ENCODE data around the gene MYL9. TPM values are rescaled to one million over a fixed set of nuclear protein-coding genes. Genes with fewer than 3 reads are reported as not detected.

MYL9 gene
- total RNA-seq, 5 donors from 2014 or later (not counting 1 experiment from before 2014, with no cell fraction given): 1.3 to 2.8 (median 1.7) TPM; not detected in 1

GRCh38 chr20:36548704-36549627, 7.6 kb downstream of the MYL9 start:
- DNase-seq (no peak), ATAC-seq (replicated peaks in 1 of 4) (no peak)
- H3K4me3 Mint-ChIP-seq: no peak overlapping the region
- no peak overlapping the region for H3K4me3 ChIP-seq (ENCODE audit: control insufficient read depth in 1 of 2, extremely low read depth in 1 of 2, low read length in 1 of 2)
- H3K27me3 ChIP-seq (replicated peaks in 1 of 2; ENCODE audit: control insufficient read depth in 2 of 2, extremely low read depth in 1 of 2, insufficient read depth in 2 of 2, low read length in 1 of 2): peaks cover 0 to 2% of the 10 kb centered on the region in 2 experiments
- POLR2A ChIA-PET: no interaction called here
- 84% methylated on average over 15 of the region's 23 CpGs for WGBS (ENCODE audit: insufficient coverage)
- CTCF ChIA-PET: no interaction called here
- no peak overlapping the region for H3K27ac Mint-ChIP-seq
- H3K9me3 Mint-ChIP-seq: no peaks in the 10 kb centered on the region
- no peaks in the 10 kb centered on the region for H3K4me1 ChIP-seq (ENCODE audit: control insufficient read depth in 1 of 2, extremely low read depth in 1 of 2, insufficient read depth in 2 of 2, low read length in 2 of 2)
- H3K36me3 Mint-ChIP-seq: no peaks in the 10 kb centered on the region
- no peaks in the 10 kb centered on the region for H3K9me3 ChIP-seq
- H3K4me1 Mint-ChIP-seq: no peaks in the 10 kb centered on the region
- no peaks in the 10 kb centered on the region for H3K27me3 Mint-ChIP-seq
- H3K27ac ChIP-seq (ENCODE audit: low read length): no peak overlapping the region
- H3K36me3 ChIP-seq (ENCODE audit: control insufficient read depth in 2 of 2, extremely low read depth in 1 of 2, insufficient read depth in 1 of 2, low read length in 1 of 2): no peaks in the 10 kb centered on the region

GRCh38 chr20:36549628-36549941, 8.3 kb downstream of the MYL9 start:
- Mint-ChIP-seq H3K9me3 (no peaks in the 10 kb centered on the region), H3K27me3 (no peaks in the 10 kb centered on the region), H3K4me1 (no peaks in the 10 kb centered on the region), H3K36me3 (no peaks in the 10 kb centered on the region), H3K4me3 (no peak overlapping the region), H3K27ac (no peak overlapping the region)
- ATAC-seq (replicated peaks in 1 of 4) (no peak), DNase-seq (no peak)
- H3K4me3 ChIP-seq (ENCODE audit: control insufficient read depth in 1 of 2, extremely low read depth in 1 of 2, low read length in 1 of 2): no peak overlapping the region
- ChIA-PET POLR2A (interaction anchor here in 1 of 2 donors (0.5 kb wide), 1 partner anchor 162 kb away, joined by 3 read pairs; no protein-coding TSS in a partner anchor), CTCF (no interaction called here)
- WGBS (ENCODE audit: insufficient coverage): no CpG with 5 or more reads among the region's 9 CpGs
- no peaks in the 10 kb centered on the region for H3K36me3 ChIP-seq (ENCODE audit: control insufficient read depth in 2 of 2, extremely low read depth in 1 of 2, insufficient read depth in 1 of 2, low read length in 1 of 2)
- no peak overlapping the region for H3K27ac ChIP-seq (ENCODE audit: low read length)
- no peaks in the 10 kb centered on the region for H3K4me1 ChIP-seq (ENCODE audit: control insufficient read depth in 1 of 2, extremely low read depth in 1 of 2, insufficient read depth in 2 of 2, low read length in 2 of 2)
- H3K27me3 ChIP-seq (replicated peaks in 1 of 2; ENCODE audit: control insufficient read depth in 2 of 2, extremely low read depth in 1 of 2, insufficient read depth in 2 of 2, low read length in 1 of 2): peaks cover 0 to 2% of the 10 kb centered on the region in 2 experiments
- H3K9me3 ChIP-seq: no peaks in the 10 kb centered on the region

- Histone ChIP-seq H3K36me3 (ENCODE audit: control insufficient read depth in 2 of 2, extremely low read depth in 1 of 2, insufficient read depth in 1 of 2, low read length in 1 of 2) (no peaks in the 10 kb centered on the region), H3K4me3 (ENCODE audit: control insufficient read depth in 1 of 2, extremely low read depth in 1 of 2, low read length in 1 of 2) (no peak overlapping the region), H3K27me3 (replicated peaks in 1 of 2; ENCODE audit: control insufficient read depth in 2 of 2, extremely low read depth in 1 of 2, insufficient read depth in 2 of 2, low read length in 1 of 2) (peaks cover 0 to 2% of the 10 kb centered on the region in 2 experiments), H3K9me3 (no peaks in the 10 kb centered on the region), H3K4me1 (ENCODE audit: control insufficient read depth in 1 of 2, extremely low read depth in 1 of 2, insufficient read depth in 2 of 2, low read length in 2 of 2) (no peaks in the 10 kb centered on the region), H3K27ac (ENCODE audit: low read length) (no peak overlapping the region)
- WGBS (ENCODE audit: insufficient coverage): 84% methylated on average over 13 of the region's 16 CpGs
- CTCF ChIA-PET: no interaction called here
- Mint-ChIP-seq H3K9me3 (no peaks in the 10 kb centered on the region), H3K36me3 (no peaks in the 10 kb centered on the region), H3K4me1 (peaks cover 0 to 1% (median 0%) of the 10 kb centered on the region in 3 donors), H3K27ac (no peak overlapping the region), H3K4me3 (no peak overlapping the region), H3K27me3 (no peaks in the 10 kb centered on the region)
- no peak for ATAC-seq (replicated peaks in 1 of 4)
- POLR2A ChIA-PET: interaction anchor here in 1 of 2 donors (0.5 kb wide), 1 partner anchor 161 kb away, joined by 3 read pairs; no protein-coding TSS in a partner anchor
- DNase-seq: no peak
These were observed 8.8 kb downstream of the MYL9 start for GRCh38 chr20:36549942-36550789.

GRCh38 chr20:36550790-36551299, 9.5 kb downstream of the MYL9 start:
- 80% methylated on average over 7 of the region's 15 CpGs for WGBS (ENCODE audit: insufficient coverage)
- Mint-ChIP-seq H3K27ac (no peak overlapping the region), H3K27me3 (no peaks in the 10 kb centered on the region), H3K4me1 (peaks cover 0 to 5% (median 0%) of the 10 kb centered on the region in 3 donors), H3K4me3 (no peak overlapping the region), H3K36me3 (no peaks in the 10 kb centered on the region), H3K9me3 (no peaks in the 10 kb centered on the region)
- peaks cover 0 to 2% of the 10 kb centered on the region in 2 experiments for H3K27me3 ChIP-seq (replicated peaks in 1 of 2; ENCODE audit: control insufficient read depth in 2 of 2, extremely low read depth in 1 of 2, insufficient read depth in 2 of 2, low read length in 1 of 2)
- POLR2A ChIA-PET: no interaction called here
- H3K4me3 ChIP-seq (ENCODE audit: control insufficient read depth in 1 of 2, extremely low read depth in 1 of 2, low read length in 1 of 2): no peak overlapping the region
- ATAC-seq (replicated peaks in 1 of 4) (no peak), DNase-seq (no peak)
- no peak overlapping the region for H3K27ac ChIP-seq (ENCODE audit: low read length)
- no peaks in the 10 kb centered on the region for H3K36me3 ChIP-seq (ENCODE audit: control insufficient read depth in 2 of 2, extremely low read depth in 1 of 2, insufficient read depth in 1 of 2, low read length in 1 of 2)
- no peaks in the 10 kb centered on the region for H3K4me1 ChIP-seq (ENCODE audit: control insufficient read depth in 1 of 2, extremely low read depth in 1 of 2, insufficient read depth in 2 of 2, low read length in 2 of 2)
- no peaks in the 10 kb centered on the region for H3K9me3 ChIP-seq
- CTCF ChIA-PET: interaction anchor here in 1 of 2 donors (0.6 kb wide), 1 partner anchor 17 kb away, joined by 3 read pairs; no protein-coding TSS in a partner anchor

GRCh38 chr20:36555248-36555647, 13.9 kb downstream of the MYL9 start:
- H3K4me1 Mint-ChIP-seq: peaks cover 8 to 13% (median 8%) of the 10 kb centered on the region in 3 donors
- Histone ChIP-seq H3K27me3 (replicated peaks in 1 of 2; ENCODE audit: control insufficient read depth in 2 of 2, extremely low read depth in 1 of 2, insufficient read depth in 2 of 2, low read length in 1 of 2) (peaks cover 0 to 2% of the 10 kb centered on the region in 2 experiments), H3K4me1 (ENCODE audit: control insufficient read depth in 1 of 2, extremely low read depth in 1 of 2, insufficient read depth in 2 of 2, low read length in 2 of 2) (peaks cover 2 to 10% of the 10 kb centered on the region in 2 experiments), H3K4me3 (ENCODE audit: control insufficient read depth in 1 of 2, extremely low read depth in 1 of 2, low read length in 1 of 2) (no peak overlapping the region), H3K27ac (ENCODE audit: low read length) (no peak overlapping the region), H3K9me3 (no peaks in the 10 kb centered on the region), H3K36me3 (ENCODE audit: control insufficient read depth in 2 of 2, extremely low read depth in 1 of 2, insufficient read depth in 1 of 2, low read length in 1 of 2) (no peaks in the 10 kb centered on the region)
- no peak overlapping the region for H3K4me3 Mint-ChIP-seq
- no peaks in the 10 kb centered on the region for H3K9me3 Mint-ChIP-seq
- no peaks in the 10 kb centered on the region for H3K27me3 Mint-ChIP-seq
- no peaks in the 10 kb centered on the region for H3K36me3 Mint-ChIP-seq
- ATAC-seq (replicated peaks in 1 of 4): no peak
- DNase-seq: no peak
- ChIA-PET POLR2A (no interaction called here), CTCF (no interaction called here)
- no peak overlapping the region for H3K27ac Mint-ChIP-seq
- WGBS (ENCODE audit: insufficient coverage): 83% methylated on average over 1 of the region's 2 CpGs

GRCh38 chr20:36562724-36563123, 21.4 kb downstream of the MYL9 start:
- DNase-seq: no peak
- Histone ChIP-seq H3K27ac (ENCODE audit: low read length) (no peak overlapping the region), H3K9me3 (no peaks in the 10 kb centered on the region), H3K36me3 (ENCODE audit: control insufficient read depth in 2 of 2, extremely low read depth in 1 of 2, insufficient read depth in 1 of 2, low read length in 1 of 2) (no peaks in the 10 kb centered on the region), H3K4me3 (ENCODE audit: control insufficient read depth in 1 of 2, extremely low read depth in 1 of 2, low read length in 1 of 2) (no peak overlapping the region), H3K27me3 (replicated peaks in 1 of 2; ENCODE audit: control insufficient read depth in 2 of 2, extremely low read depth in 1 of 2, insufficient read depth in 2 of 2, low read length in 1 of 2) (no peaks in the 10 kb centered on the region), H3K4me1 (ENCODE audit: control insufficient read depth in 1 of 2, extremely low read depth in 1 of 2, insufficient read depth in 2 of 2, low read length in 2 of 2) (peaks cover 0 to 8% of the 10 kb centered on the region in 2 experiments)
- no peak overlapping the region for H3K4me3 Mint-ChIP-seq
- no peak overlapping the region for H3K27ac Mint-ChIP-seq
- peaks cover 0 to 2% (median 0%) of the 10 kb centered on the region in 3 donors for H3K9me3 Mint-ChIP-seq
- ChIA-PET CTCF (no interaction called here), POLR2A (no interaction called here)
- H3K36me3 Mint-ChIP-seq: peaks cover 2% of the 10 kb centered on the region
- H3K4me1 Mint-ChIP-seq: peaks cover 0 to 14% (median 7%) of the 10 kb centered on the region in 3 donors
- 63% methylated on average over 2 of the region's 2 CpGs for WGBS (ENCODE audit: insufficient coverage)
- no peaks in the 10 kb centered on the region for H3K27me3 Mint-ChIP-seq
- ATAC-seq (replicated peaks in 1 of 4): no peak

Measured in T-cell (primary cell).